Activated CD8-positive, alpha-beta memory T cell treated with anti-CD3 and anti-CD28 coated beads for 1 hour (primary cell): Measurements from ENCODE around the gene PLA2G12A.
"Not testable (repeated sequence)": the region's sequence is repeated elsewhere in the genome, so short reads cannot be mapped to it uniquely, and the experiment has no call there.

ENCODE experiments used
- DNase-seq, 2 donors: peaks; one replicate each; pipeline ENCODE4 v3.0.0-alpha.2; 2020; ENCODE audit warnings: low read depth in 1 of 2; ENCODE audit errors: extremely low read depth in 1 of 2

Gene PLA2G12A

DNA sequence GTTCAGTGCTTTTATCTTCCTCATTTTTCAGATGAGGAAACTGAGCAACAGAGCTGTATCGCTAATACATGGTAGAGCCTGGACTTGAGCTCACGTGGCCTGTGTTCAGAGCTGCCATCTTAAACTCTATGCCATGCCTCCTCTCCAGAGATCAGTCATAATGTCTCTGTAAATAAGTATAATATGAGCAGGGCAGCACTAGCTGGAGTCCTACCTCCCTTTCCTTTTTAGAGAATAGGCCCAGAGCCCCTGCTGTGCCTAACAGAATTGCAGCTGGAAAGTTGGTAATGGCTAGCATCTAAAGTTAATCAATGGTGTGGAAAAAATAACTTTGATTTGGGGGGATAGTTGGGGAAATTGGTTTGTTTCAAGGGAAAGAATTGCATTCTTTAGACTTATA, 47.0 kb downstream of the PLA2G12A start:
- no peak for DNase-seq

DNA sequence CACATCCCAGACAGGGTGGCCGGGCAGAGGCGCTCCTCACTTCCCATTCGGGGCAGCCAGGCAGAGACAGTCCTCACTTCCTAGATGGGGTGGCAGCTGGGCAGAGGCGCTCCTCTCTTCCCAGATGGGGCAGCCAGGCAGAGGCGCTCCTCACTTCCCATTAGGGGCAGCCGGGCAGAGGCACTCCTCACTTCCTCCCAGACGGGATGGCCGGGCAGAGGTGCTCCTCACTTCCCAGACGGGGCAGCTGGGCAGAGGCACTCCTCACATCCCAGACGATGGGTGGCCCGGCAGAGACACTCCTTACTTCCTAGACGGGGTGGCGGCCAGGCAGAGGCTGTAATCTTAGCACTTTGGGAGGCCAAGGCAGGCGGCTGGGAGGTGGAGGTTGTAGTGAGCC, 50.9 kb downstream of the PLA2G12A start:
- not testable (repeated sequence) for DNase-seq

DNA sequence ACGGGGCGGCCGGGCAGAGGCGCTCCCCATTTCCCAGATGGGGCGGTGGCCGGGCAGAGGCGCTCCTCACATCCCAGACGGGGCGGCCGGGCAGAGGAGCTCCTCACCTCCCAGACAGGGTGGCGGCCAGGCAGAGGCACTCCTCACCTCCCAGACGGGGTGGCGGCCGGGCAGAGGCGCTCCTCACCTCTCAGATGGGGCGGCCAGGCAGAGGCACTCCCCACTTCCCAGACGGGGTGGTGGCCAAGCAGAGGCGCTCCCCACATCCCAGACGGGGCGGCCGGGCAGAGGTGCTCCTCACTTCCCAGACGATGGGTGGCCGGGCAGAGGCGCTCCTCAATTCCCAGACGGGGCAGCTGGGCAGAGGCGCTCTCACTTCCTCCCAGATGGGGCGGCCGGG, 51.4 kb downstream of the PLA2G12A start:
- DNase-seq, result not testable (repeated sequence)

- DNase-seq, result no peak
These were observed 53.0 kb downstream of the PLA2G12A start for GRCh38 chr4:109676886-109677285.

DNA sequence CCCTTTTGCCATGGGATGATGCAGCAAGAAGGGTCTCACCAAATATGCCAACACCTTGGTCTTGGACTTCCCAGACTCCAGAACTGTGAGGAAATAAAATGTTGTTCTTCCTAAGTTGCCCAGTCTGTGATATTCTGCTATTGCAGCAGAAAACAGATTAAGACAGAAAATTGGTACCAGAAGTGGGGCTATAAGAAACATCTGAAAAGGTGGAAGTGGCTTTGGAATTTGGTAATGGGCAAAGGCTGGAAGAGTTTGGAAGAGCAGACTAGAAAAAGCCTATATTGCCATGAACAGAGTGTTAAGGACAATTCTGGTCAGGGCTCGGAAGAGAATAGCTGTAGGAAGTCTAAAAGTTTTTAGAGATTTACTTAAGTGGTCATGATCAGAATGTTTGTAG, 54.0 kb downstream of the PLA2G12A start:
- DNase-seq, result no peak

GRCh38 chr4:109675181-109675580, 54.7 kb downstream of the PLA2G12A start:
- no peak for DNase-seq

DNA sequence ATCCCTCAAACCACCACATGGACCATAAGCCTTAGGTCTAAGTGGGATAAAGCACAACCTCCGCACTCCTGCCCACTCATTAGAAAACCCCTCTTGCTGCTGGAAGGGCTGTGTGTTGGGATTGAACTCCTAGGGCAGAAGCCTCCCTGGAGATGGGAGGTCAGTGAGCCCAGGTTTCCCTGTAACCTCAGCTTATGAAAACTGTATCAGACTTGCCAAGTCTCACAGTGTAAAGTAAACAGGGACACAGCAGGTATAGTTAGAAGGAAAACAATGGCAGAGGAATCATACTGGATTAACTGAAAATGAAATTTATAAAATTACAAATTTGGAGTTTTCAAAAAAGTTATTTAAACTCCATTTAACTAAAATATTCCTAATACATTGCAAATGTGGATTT, 56.6 kb downstream of the PLA2G12A start:
- DNase-seq, result no peak

GRCh38 chr4:109672169-109672930, 57.5 kb downstream of the PLA2G12A start:
- no peak for DNase-seq

- no peak for DNase-seq
These were observed 58.5 kb downstream of the PLA2G12A start for GRCh38 chr4:109671350-109671749.

GRCh38 chr4:109665783-109666485, 63.9 kb downstream of the PLA2G12A start:
- DNase-seq, result no peak

- DNase-seq, result no peak
These were observed 67.1 kb downstream of the PLA2G12A start for GRCh38 chr4:109662771-109663170.

- no peak for DNase-seq
These were observed 67.8 kb downstream of the PLA2G12A start for GRCh38 chr4:109662116-109662515.
